ENCODE data around the gene GPC6. TPM values are rescaled to one million over a fixed set of nuclear protein-coding genes. Genes with fewer than 3 reads are reported as not detected.

GPC6 gene
- total RNA-seq, 1 donor from 2014 or later: not detected

GRCh38 chr13:93292366-93292765 is 65.8 kb downstream of the GPC6 start:
- no peak overlapping the region for H3K4me3 Mint-ChIP-seq
- H3K36me3 Mint-ChIP-seq (ENCODE audit: low read depth): no peaks in the 10 kb centered on the region
- no peaks in the 10 kb centered on the region for H3K9me3 Mint-ChIP-seq
- no peak overlapping the region for H3K27ac Mint-ChIP-seq
- no peak for TF ChIP-seq CTCF (IDR thresholded peaks at IDR 0.05)
- DNase-seq (no peak), ATAC-seq (ENCODE audit: low read depth) (no peak)
- ChIA-PET CTCF (no interaction called here), POLR2A (no interaction called here)
- H3K27me3 Mint-ChIP-seq: no peaks in the 10 kb centered on the region
- H3K4me1 Mint-ChIP-seq: no peaks in the 10 kb centered on the region
- intact Hi-C loops (cut with micrococcal nuclease): no loop called here

- TF ChIP-seq CTCF (IDR thresholded peaks at IDR 0.05): no peak
- intact Hi-C loops (cut with micrococcal nuclease): no loop called here
- H3K27ac Mint-ChIP-seq: no peak overlapping the region
- POLR2A ChIA-PET: no interaction called here
- H3K27me3 Mint-ChIP-seq: no peaks in the 10 kb centered on the region
- no peaks in the 10 kb centered on the region for H3K9me3 Mint-ChIP-seq
- no peaks in the 10 kb centered on the region for H3K36me3 Mint-ChIP-seq (ENCODE audit: low read depth)
- no peak for DNase-seq
- ATAC-seq (ENCODE audit: low read depth): no peak
- no peak overlapping the region for H3K4me3 Mint-ChIP-seq
- CTCF ChIA-PET: no interaction called here
- no peaks in the 10 kb centered on the region for H3K4me1 Mint-ChIP-seq
Measured at GRCh38 chr13:93293710-93294109, 67.1 kb downstream of the GPC6 start.

GRCh38 chr13:93296584-93296983 is 70.0 kb downstream of the GPC6 start:
- Mint-ChIP-seq H3K4me1 (no peaks in the 10 kb centered on the region), H3K4me3 (no peak overlapping the region), H3K36me3 (ENCODE audit: low read depth) (no peaks in the 10 kb centered on the region), H3K9me3 (peaks cover 2% of the 10 kb centered on the region), H3K27me3 (no peaks in the 10 kb centered on the region), H3K27ac (no peak overlapping the region)
- ChIA-PET POLR2A (no interaction called here), CTCF (no interaction called here)
- no peak for TF ChIP-seq CTCF (IDR thresholded peaks at IDR 0.05)
- no peak for ATAC-seq (ENCODE audit: low read depth)
- intact Hi-C loops (cut with micrococcal nuclease): no loop called here
- DNase-seq: no peak

GRCh38 chr13:93298713-93299112 is 72.1 kb downstream of the GPC6 start:
- DNase-seq: no peak
- H3K36me3 Mint-ChIP-seq (ENCODE audit: low read depth): no peaks in the 10 kb centered on the region
- TF ChIP-seq CTCF (IDR thresholded peaks at IDR 0.05): no peak
- ChIA-PET POLR2A (no interaction called here), CTCF (no interaction called here)
- peaks cover 2% of the 10 kb centered on the region for H3K9me3 Mint-ChIP-seq
- ATAC-seq (ENCODE audit: low read depth): no peak
- intact Hi-C loops (cut with micrococcal nuclease): no loop called here
- H3K4me1 Mint-ChIP-seq: no peaks in the 10 kb centered on the region
- H3K27me3 Mint-ChIP-seq: no peaks in the 10 kb centered on the region
- H3K27ac Mint-ChIP-seq: no peak overlapping the region
- no peak overlapping the region for H3K4me3 Mint-ChIP-seq

- H3K4me3 Mint-ChIP-seq: no peak overlapping the region
- intact Hi-C loops (cut with micrococcal nuclease): no loop called here
- no peaks in the 10 kb centered on the region for H3K27me3 Mint-ChIP-seq
- H3K27ac Mint-ChIP-seq: no peak overlapping the region
- TF ChIP-seq CTCF (IDR thresholded peaks at IDR 0.05): no peak
- H3K36me3 Mint-ChIP-seq (ENCODE audit: low read depth): no peaks in the 10 kb centered on the region
- H3K9me3 Mint-ChIP-seq: peaks cover 2% of the 10 kb centered on the region
- POLR2A ChIA-PET: no interaction called here
- ATAC-seq (ENCODE audit: low read depth) (no peak), DNase-seq (no peak)
- CTCF ChIA-PET: no interaction called here
- no peaks in the 10 kb centered on the region for H3K4me1 Mint-ChIP-seq
Measured at GRCh38 chr13:93304134-93304533, 77.5 kb downstream of the GPC6 start.
